ENCODE data around the gene TNS1.
A peak's percentile ranks its signal among the peaks of the same experiment; 100 is the strongest.

TNS1 gene

DNA sequence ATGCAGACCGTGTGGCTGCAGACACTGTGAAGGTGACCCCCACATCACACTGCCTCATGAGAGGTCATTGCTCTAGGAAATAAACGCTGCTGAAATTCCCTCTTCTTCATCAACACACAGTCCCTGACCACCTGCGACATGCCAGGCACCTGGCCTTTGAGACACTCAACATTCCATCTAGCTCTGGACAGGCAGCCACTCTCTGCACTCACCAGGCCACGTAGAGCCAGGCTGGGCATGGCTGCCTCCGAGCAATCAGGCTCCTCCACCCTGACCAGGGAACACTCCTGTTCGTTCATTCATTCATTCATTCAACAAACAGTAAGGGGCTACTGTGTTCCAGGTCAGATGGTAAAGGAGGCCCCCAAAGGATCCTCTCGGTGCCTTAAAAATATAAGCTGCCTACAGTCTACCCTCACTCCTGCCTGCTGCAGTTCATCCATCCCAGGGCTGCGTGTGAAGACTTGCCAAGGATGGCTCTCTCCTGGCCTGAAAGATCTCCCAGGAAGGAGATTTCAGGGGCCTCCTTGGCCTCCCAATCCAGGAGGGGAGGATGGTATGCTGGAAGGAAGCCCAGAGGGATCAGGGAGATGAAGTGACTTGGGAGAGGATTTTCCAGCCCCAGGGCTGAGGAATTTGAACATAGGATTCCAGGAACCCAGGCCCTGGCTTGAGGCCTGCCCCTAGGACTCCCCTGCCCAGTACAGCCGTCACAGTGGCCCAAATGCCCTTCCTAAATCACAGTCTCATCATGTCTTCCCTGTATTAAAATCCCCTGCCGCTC, 66.7 kb downstream of the TNS1 start:
- no peak overlapping the region for H3K9ac ChIP-seq
- TF ChIP-seq, protein P1, sequence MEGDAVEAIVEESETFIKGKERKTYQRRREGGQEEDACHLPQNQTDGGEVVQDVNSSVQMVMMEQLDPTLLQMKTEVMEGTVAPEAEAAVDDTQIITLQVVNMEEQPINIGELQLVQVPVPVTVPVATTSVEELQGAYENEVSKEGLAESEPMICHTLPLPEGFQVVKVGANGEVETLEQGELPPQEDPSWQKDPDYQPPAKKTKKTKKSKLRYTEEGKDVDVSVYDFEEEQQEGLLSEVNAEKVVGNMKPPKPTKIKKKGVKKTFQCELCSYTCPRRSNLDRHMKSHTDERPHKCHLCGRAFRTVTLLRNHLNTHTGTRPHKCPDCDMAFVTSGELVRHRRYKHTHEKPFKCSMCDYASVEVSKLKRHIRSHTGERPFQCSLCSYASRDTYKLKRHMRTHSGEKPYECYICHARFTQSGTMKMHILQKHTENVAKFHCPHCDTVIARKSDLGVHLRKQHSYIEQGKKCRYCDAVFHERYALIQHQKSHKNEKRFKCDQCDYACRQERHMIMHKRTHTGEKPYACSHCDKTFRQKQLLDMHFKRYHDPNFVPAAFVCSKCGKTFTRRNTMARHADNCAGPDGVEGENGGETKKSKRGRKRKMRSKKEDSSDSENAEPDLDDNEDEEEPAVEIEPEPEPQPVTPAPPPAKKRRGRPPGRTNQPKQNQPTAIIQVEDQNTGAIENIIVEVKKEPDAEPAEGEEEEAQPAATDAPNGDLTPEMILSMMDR (IDR thresholded peaks at IDR 0.05): no peak
- peaks cover 49% of the 10 kb centered on the region for H3K4me1 ChIP-seq
- peaks cover 95% of the 10 kb centered on the region for H3K79me2 ChIP-seq
- H3K36me3 ChIP-seq (ENCODE audit: control insufficient read depth, insufficient read depth, low read length): no peaks in the 10 kb centered on the region
- H3K4me2 ChIP-seq (ENCODE audit: low read length): no peak overlapping the region
- H3K27ac ChIP-seq: no peak overlapping the region
- H2AFZ ChIP-seq: no peak overlapping the region
- no peaks in the 10 kb centered on the region for H3K27me3 ChIP-seq (ENCODE audit: control insufficient read depth, insufficient read depth, low read length)
- H3K9me3 ChIP-seq (ENCODE audit: control insufficient read depth, low read length): no peaks in the 10 kb centered on the region
- no peak overlapping the region for H3K4me3 ChIP-seq (ENCODE audit: low read depth, low read length)

DNA sequence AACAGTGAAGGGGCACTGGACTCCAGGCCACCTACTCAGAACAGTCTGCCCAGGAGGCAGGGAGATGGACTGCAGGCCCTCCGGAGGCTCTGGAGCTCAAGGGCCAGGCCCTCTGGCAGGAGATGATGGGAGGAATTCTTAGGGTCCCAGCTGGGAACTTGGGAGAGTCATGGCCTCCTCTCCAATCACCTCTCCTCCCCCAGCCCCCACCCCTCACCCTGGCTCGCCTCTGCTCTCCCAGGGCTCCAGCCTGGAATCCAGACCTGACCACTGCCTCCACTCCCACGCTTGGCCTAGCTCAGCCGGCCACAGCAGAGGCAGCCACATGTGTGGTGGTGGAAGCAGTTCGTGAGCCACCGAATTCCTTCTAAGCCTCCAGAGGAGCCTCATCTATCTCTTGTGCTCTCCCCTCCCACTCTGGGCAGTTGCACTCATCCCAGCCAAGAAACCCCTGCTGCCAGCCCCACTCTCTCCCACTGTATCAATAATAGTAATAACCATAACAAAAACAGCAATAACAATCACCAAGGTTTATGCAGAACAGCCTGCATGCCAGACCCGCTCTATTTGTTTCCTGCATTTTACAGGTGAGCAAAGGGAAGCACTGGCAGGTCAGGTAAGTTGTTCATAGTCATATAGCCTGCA, 67.4 kb downstream of the TNS1 start:
- Histone ChIP-seq H3K27me3 (ENCODE audit: control insufficient read depth, insufficient read depth, low read length) (no peaks in the 10 kb centered on the region), H3K9ac (no peak overlapping the region), H3K9me3 (ENCODE audit: control insufficient read depth, low read length) (no peaks in the 10 kb centered on the region), H3K79me2 (peaks cover 95% of the 10 kb centered on the region), H3K4me1 (peaks cover 46% of the 10 kb centered on the region), H3K27ac (peak overlapping the region; percentile 55), H3K36me3 (ENCODE audit: control insufficient read depth, insufficient read depth, low read length) (no peaks in the 10 kb centered on the region), H2AFZ (no peak overlapping the region), H3K4me2 (ENCODE audit: low read length) (no peak overlapping the region), H3K4me3 (ENCODE audit: low read depth, low read length) (no peak overlapping the region)
- TF ChIP-seq, protein P1 (IDR thresholded peaks at IDR 0.05): no peak

DNA sequence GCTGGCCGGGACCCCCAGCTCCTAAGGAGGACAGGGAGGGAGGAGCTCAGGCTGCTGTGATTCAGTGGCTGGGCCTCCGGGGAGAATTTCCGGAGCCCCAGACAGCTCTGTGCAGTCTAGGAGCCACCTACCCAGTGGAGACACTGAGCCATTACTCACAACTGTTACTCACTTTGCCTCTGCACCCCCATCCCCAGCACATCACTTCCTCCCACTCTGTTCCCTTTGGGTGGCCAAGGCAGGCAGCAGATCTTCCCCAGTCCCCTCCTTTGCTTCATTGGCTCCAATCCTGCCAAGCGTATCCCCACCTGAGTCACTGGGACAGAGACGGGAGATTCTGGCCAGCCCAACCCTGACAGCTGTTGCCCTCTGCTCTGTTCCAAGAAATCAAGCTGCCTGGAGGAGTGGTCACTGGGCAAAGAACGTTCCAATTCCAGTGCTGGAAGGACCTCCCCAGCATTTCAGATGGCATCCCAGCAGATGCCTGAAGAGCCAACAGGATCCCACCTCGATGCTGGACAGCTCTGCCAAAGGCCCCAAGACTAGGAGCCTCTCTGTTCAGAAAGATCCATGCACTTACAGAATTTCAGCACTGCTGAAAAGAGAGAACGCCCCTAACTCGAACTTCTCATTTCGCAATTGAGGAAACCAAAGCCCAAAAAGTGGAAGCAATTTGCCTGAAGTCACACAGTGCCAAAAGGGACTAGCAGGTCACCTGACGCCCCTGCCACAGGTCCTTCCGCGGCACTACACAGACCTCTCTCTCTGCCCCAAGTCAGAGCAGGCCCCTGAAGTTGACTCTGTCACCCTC, 68.3 kb downstream of the TNS1 start:
- TF ChIP-seq, protein P1 (IDR thresholded peaks at IDR 0.05): no peak
- no peaks in the 10 kb centered on the region for H3K27me3 ChIP-seq (ENCODE audit: control insufficient read depth, insufficient read depth, low read length)
- H3K9ac ChIP-seq: no peak overlapping the region
- H3K4me1 ChIP-seq: peaks cover 42% of the 10 kb centered on the region
- H3K79me2 ChIP-seq: peaks cover 94% of the 10 kb centered on the region
- no peaks in the 10 kb centered on the region for H3K36me3 ChIP-seq (ENCODE audit: control insufficient read depth, insufficient read depth, low read length)
- no peak overlapping the region for H3K4me2 ChIP-seq (ENCODE audit: low read length)
- H3K27ac ChIP-seq: peak overlapping the region; percentile 55
- no peak overlapping the region for H3K4me3 ChIP-seq (ENCODE audit: low read depth, low read length)
- no peaks in the 10 kb centered on the region for H3K9me3 ChIP-seq (ENCODE audit: control insufficient read depth, low read length)
- H2AFZ ChIP-seq: no peak overlapping the region

DNA sequence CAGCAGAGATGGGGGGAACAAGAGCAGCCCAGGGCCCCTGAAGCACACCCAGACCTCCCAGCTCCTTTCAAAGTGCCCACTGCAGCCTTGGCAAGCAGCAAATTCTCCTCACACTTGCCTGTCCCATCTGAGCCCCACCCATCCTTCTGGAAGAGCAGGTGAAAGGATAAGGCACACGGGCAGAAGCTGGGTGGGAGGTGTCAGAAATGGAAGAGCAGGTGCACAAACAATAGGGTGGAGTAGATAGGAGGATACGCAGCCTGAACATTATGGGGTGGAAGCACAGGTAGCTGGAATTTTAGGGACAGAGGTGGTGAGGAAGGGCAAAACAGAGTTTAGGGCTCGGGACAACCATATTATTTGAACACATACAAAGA, 69.2 kb downstream of the TNS1 start:
- Histone ChIP-seq H3K27me3 (ENCODE audit: control insufficient read depth, insufficient read depth, low read length) (no peaks in the 10 kb centered on the region), H3K4me2 (ENCODE audit: low read length) (no peak overlapping the region), H3K9ac (no peak overlapping the region), H3K4me1 (peaks cover 47% of the 10 kb centered on the region), H3K9me3 (ENCODE audit: control insufficient read depth, low read length) (no peaks in the 10 kb centered on the region), H3K36me3 (ENCODE audit: control insufficient read depth, insufficient read depth, low read length) (no peaks in the 10 kb centered on the region), H3K27ac (peak overlapping the region; percentile 55), H3K79me2 (peaks cover 92% of the 10 kb centered on the region), H3K4me3 (ENCODE audit: low read depth, low read length) (no peak overlapping the region), H2AFZ (no peak overlapping the region)
- TF ChIP-seq, protein P1 (IDR thresholded peaks at IDR 0.05): no peak
